Coronary artery (tissue), 2 donors: Measurements from ENCODE around the gene PTPRM.

Experiments used
- DNase-seq: peaks from one replicate; pipeline ENCODE4 v3.0.0-alpha.2; 2017; ENCODE audit warnings: low spot score
- H3K27ac ChIP-seq, 2 donors: fragments of 200-600 bp; sonication (generic); one replicate each; pipeline ENCODE4 v1.5.1; 2016 to 2019
- H3K4me3 ChIP-seq: fragments of 200-600 bp; sonication (generic); 2 replicates; pipeline ENCODE4 v1.5.1; 2016; ENCODE audit warnings: mild to moderate bottlenecking, moderate library complexity
- CTCF ChIP-seq: fragments of 200-600 bp; sonication (generic); IDR thresholded peaks from one replicate; pipeline ENCODE4 v1.5.1; 2019; ENCODE audit warnings: antibody characterized with exemption

The PTPRM gene

GRCh38 chr18:7633171-7633570 is 66.1 kb downstream of the PTPRM start:
- Histone ChIP-seq H3K4me3 (no peak overlapping the region), H3K27ac (no peak overlapping the region)
- DNase-seq: no peak
- TF ChIP-seq CTCF: no peak

DNA sequence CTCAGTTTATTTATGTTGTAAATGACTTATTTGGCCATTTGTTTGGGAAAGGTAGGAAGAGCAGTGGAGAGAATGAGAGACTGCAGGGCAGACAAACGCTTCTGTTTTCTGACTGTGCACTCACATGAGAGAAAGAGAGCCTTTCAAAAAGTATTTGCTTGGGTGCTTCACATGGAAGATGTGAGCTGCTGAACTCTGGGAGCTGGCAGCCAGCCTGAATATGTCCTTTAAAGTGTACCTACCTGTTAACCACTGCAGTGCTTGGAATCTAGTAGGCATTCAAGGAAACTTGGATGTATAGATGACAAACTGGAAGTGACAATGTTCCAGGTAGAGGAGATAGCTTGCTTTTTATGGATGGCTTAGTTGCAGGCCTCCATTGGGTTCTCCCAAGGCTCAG is 68.8 kb downstream of the PTPRM start:
- Histone ChIP-seq H3K4me3 (no peak overlapping the region), H3K27ac (no peak overlapping the region)
- no peak for TF ChIP-seq CTCF
- DNase-seq: no peak

- H3K27ac ChIP-seq: no peak overlapping the region
- no peak overlapping the region for H3K4me3 ChIP-seq
- DNase-seq: no peak
- no peak for TF ChIP-seq CTCF
Measured at GRCh38 chr18:7637269-7637668, 70.2 kb downstream of the PTPRM start.

GRCh38 chr18:7638321-7638720 is 71.2 kb downstream of the PTPRM start:
- Histone ChIP-seq H3K4me3 (no peak overlapping the region), H3K27ac (no peak overlapping the region)
- no peak for DNase-seq
- no peak for TF ChIP-seq CTCF

DNA sequence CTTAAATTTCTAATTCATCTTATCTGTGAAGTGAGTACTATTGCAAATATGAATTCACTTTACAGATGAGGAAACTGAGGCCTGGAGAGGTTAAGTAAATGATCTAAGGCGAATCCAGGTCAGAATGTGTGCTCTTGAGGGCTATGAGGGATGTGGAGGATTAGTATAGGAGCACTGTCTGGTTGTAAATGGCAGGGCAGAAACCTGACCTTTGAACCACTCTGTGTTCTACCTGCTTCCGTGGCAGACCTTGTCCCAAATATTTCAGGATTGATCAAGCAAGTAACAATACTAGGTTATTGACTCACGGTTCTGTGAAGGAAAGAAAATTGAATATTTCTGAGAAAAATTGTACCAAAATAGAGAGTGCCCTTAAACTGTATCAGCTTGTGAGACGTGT is 74.7 kb downstream of the PTPRM start:
- H3K4me3 ChIP-seq: no peak overlapping the region
- H3K27ac ChIP-seq: no peak overlapping the region
- no peak for DNase-seq
- no peak for TF ChIP-seq CTCF

DNA sequence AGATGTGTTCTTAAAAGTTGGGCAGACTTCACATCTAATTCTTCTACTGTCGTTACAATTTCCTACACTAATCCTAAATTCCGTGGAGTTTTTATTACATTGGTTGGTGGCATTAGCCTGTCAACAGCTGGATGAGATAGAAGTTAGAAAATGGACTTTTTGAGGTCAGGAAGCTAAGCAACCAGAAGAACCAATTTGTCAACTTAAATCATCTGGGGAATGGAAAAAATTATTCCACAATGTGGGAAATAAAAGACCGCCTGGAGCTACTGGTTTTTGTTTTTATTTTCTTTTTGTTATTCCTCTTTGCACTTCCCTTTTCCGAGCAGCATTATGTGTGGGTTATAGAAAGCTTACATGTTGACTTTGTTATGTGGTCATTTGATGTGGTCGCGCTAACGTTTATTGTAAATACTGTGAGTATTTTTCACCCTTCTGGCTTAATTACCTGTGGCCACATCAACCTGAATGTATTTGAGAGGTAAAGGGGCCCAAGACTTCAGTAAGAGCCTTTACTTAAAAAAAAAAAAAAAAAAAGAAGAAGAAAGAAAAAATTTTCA is 75.3 kb downstream of the PTPRM start:
- no peak for TF ChIP-seq CTCF
- no peak for DNase-seq
- Histone ChIP-seq H3K4me3 (no peak overlapping the region), H3K27ac (no peak overlapping the region)

DNA sequence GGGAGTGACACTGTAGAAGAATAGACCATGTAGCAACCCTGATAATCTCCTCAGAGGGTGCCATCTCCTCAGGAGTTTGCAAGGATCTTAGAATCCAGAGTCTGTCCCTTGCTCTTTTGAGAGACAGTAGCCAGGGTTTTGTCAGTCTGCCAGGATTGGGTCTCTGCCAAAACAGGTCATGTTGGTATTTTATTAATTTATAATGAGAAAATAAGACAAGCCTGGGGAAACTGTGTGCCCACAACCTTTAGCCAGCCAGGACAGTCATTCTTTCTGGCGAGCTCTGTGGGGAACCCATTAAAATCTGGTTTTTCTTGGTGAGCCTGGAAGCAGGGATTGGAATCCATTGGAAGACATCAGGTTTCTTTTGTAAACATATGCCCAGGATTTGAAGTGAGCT is 78.6 kb downstream of the PTPRM start:
- H3K4me3 ChIP-seq: no peak overlapping the region
- no peak for DNase-seq
- no peak for TF ChIP-seq CTCF
- no peak overlapping the region for H3K27ac ChIP-seq
